SHP77 (cell line): ENCODE measurements around the gene SEBOX.

Experiments
- DNase-seq, 2 experiments: peaks; one replicate each; lab custom pipeline; 2025; lab: John Stamatoyannopoulos, UW

The SEBOX gene

DNA sequence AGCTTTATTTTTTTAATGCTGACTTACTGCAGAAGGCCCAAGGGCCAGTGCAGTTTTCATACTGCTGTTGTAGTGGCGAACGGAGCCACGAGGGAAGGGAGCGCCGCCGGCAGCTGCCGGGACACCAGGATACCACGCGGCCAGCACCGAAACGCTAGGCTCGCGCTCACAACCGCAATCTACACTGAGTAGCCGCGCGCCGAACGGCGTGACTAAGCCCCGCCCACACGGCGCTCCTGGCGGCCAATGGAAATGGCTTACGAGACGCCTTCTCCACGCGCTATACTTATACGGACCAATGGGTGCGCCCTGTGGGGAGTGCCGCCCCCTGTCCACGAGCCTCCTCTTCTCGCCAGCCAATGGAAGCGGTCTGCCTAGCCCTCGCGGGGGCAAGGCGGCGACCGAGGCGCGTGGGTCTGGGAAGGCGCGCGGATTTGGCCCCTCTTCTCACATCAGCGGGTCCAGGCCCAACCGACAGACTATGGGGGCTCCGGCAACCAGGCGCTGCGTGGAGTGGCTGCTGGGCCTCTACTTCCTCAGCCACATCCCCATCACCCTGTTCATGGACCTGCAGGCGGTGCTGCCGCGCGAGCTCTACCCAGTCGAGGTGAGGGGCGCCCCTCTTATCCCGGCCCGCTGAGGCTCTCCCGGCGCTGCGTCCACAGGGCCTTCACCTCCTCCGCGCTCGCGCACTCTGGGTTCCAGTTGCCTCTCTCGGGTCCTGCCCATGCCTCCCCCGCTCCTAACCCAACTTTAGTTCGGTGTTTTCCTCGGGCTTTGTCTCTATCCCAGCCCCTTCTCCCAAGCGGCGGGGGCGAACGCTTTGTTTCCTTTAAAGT lies 46.0 kb downstream of the SEBOX start, which contains the start of gene TMEM97:
Gene TMEM97, plus strand, starts transcription at position 442 of the 839 bp plus-strand sequence. Its CDS starts 40 bp downstream, at position 482.
- DNase-seq, result peak; percentile 96 to 98

DNA sequence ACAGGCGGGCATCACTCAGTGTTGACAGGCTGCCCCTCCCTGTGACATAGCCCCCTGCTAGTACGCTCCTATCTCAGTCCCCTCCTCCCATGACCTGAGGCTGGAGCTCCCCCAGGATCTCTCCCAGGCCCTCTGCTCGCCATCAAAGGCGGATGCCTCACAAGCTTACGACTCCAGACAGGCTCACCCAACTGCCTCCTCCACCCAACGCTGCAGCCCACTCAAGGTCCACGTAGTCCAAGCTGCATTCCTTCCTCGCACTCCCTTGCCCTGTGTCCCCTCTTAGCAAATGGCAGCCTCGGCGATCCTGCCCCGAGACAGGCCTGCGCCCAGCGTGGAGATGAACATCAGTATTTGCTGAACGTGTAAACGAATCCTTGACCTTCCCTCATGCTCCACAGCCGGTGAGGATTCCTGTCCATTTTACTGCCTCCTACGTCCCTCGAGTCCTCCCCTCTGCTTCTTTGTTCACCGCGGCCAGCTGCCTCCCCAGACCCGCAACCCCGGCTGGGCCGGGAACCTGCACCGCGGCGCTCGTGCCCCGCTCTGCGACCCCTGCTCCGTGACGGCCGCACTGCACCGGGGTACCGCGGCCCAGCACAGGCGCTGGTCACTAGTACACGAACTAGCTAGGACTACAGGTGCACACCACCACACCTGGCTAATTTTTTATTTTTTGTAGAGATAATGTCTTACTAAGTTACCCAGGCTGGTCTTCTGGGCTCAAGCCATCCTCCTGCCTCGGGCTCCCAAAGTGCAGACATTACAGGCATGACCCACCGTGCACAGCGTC lies 46.8 kb downstream of the SEBOX start:
- DNase-seq, result peak in 1 of 2 experiments; percentile 9

DNA sequence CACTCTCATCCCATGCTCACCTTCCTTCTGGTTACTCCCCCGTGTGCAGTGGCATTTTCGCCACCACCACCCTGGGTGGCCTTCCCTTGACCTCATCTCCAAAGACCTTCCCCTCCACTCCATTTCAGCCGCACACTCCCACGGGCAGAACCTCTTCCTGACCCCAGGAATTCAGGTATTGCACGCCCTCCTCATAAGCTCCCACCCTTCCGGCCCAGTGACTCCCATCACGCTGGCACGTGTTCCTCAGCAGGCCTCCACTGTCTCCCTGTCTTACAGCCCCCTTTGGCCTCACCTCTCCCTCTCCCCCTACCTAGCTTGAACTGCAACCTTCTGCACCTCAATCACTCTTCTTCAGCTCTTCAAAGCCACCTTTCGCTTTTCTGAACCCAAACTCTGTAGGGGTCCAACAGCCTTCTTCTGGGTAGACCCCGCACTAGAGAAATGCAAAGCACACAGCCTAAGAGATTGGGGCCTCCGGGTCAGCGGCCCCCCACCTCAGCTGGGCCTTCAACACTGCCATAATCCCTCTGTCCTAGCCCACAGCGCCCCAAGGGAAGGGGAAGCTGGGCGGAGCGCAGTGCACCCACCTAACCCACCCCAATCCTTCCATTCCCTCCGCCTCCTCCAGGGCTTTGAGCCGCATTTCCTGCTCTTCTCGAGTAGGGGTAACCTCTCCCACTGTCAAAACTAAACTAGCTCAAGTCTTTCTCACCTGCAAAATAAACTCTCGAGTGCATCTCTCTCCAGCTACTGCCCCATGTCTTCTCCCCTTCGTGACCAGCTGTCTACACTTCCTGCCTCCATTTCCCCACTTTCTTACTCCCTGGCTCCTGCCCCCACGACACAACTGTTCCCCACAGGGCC lies 47.7 kb downstream of the SEBOX start:
- DNase-seq, result no peak

DNA sequence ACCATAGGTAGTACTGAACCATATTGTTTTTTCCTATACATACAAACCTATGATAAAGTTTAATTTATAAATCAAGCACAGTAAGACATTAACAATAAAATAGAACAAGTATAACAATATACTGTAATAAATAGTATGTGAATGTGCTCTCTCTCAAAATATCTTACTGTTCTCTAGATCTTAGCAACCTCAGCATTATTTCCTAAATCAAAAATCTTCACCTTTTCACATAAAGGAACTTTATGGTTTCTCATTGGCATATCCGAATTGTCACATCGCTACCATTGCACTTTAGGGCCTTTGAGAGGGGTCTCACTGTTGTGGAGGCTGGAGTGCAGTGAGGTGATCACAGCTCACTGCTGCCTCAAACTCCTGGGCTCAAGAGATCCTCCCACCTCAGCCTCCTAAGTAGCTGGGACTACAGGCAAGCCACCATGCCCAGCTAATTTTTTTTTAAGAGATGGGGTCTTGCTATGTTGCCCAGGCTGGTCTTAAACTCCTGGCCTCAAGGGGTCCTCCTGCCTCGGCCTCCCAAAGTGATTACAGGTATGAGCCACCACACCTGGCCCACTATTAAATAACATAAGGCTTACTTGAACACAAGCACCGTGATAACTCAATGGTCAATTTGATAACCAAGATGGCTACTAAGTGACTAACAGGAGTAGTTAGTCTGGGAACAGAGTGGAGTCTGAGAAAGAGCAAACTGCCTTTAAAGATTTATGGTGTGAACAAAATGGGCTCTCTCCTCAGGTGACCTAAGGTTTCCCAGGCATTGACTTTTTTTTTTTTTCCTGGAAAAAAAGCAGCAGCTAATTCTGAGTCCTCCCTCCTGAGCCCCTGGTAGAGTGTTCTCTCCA lies 48.9 kb downstream of the SEBOX start:
- no peak for DNase-seq

DNA sequence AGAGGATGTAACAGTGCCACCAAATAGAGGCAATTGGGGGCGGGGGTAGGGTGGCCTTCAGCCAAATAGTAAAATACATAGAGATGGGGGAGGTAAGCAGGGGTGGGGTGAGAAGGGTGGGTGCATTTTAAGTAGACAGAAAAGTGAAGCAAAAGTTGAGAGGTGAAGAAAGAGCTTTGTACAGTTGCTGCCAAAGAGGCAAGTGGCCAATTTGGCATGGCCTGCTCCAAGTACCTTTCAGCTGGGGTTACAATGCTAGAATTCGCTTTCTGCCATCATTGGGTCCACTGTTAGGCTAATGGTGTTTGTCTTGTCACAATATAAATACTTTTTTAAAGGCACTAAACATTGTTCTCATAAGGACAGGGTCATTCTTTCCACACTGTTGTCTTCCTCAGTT lies 51.2 kb downstream of the SEBOX start:
- DNase-seq, result no peak
